IPS-18a (cell line): ENCODE results near the gene ARF5.

ENCODE experiments used
- H3K27ac ChIP-seq: one replicate; pipeline ENCODE4 v1.5.1; 2013; ENCODE audit warnings: low read length
- H3K27me3 ChIP-seq: one replicate; pipeline ENCODE4 v1.6.1; 2013; ENCODE audit warnings: mild to moderate bottlenecking, low read length; ENCODE audit not compliant: control insufficient read depth, insufficient read depth
- H3K36me3 ChIP-seq: one replicate; pipeline ENCODE4 v1.6.1; 2013; ENCODE audit warnings: low read depth, low read length; ENCODE audit not compliant: control insufficient read depth
- H3K4me1 ChIP-seq: one replicate; pipeline ENCODE4 v1.6.1; 2013; ENCODE audit warnings: low read depth, low read length; ENCODE audit not compliant: control insufficient read depth
- H3K4me3 ChIP-seq: one replicate; pipeline ENCODE4 v1.5.1; 2013; ENCODE audit warnings: low read length
- H3K9ac ChIP-seq: one replicate; pipeline ENCODE4 v1.6.1; 2013; ENCODE audit warnings: mild to moderate bottlenecking, low read length, moderate library complexity
- H3K9me3 ChIP-seq: one replicate; pipeline ENCODE4 v1.6.1; 2013; ENCODE audit warnings: low read depth, low read length; ENCODE audit not compliant: control insufficient read depth

Gene ARF5

GRCh38 chr7:127618775-127619174 is 30.6 kb downstream of the ARF5 start:
- Histone ChIP-seq H3K4me1 (no peaks in the 10 kb centered on the region), H3K27me3 (peaks cover 67% of the 10 kb centered on the region), H3K9me3 (no peaks in the 10 kb centered on the region), H3K9ac (no peak overlapping the region), H3K27ac (no peak overlapping the region), H3K4me3 (no peak overlapping the region), H3K36me3 (no peaks in the 10 kb centered on the region)

- H3K27ac ChIP-seq, result no peak overlapping the region
- peak overlapping the region; percentile 72 for H3K4me3 ChIP-seq
- H3K9ac ChIP-seq, result no peak overlapping the region
- H3K4me1 ChIP-seq, result no peaks in the 10 kb centered on the region
- no peaks in the 10 kb centered on the region for H3K36me3 ChIP-seq
- peaks cover 67% of the 10 kb centered on the region for H3K27me3 ChIP-seq
- H3K9me3 ChIP-seq, result no peaks in the 10 kb centered on the region
Observed at GRCh38 chr7:127619681-127620405, 31.6 kb downstream of the ARF5 start.

- Histone ChIP-seq H3K4me1 (no peaks in the 10 kb centered on the region), H3K27me3 (peaks cover 66% of the 10 kb centered on the region), H3K9me3 (no peaks in the 10 kb centered on the region), H3K36me3 (no peaks in the 10 kb centered on the region), H3K27ac (no peak overlapping the region), H3K9ac (no peak overlapping the region), H3K4me3 (peak overlapping the region; percentile 72)
Observed at GRCh38 chr7:127620406-127621233, 32.4 kb downstream of the ARF5 start.

DNA sequence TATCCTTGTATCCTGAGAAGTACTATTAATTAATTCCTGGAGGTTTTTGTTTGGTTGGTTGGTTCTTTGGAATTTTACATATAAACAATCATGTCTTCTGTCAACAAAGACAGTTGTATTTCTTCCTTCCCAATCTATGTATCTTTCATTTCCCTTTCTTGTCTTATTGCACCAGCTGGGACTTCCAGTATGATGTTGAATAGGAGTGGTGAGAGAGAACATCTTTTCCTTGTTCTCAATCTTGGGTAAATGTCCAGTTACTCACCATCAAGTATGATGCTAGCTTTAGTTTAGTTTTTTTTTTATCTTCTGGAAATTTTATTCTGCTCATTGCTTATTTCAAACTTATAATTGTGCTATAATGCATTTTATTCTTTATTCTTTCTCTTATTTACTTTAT is 37.1 kb downstream of the ARF5 start:
- Histone ChIP-seq H3K9ac (no peak overlapping the region), H3K27ac (no peak overlapping the region), H3K36me3 (no peaks in the 10 kb centered on the region), H3K4me3 (no peak overlapping the region), H3K9me3 (no peaks in the 10 kb centered on the region), H3K27me3 (peaks cover 21% of the 10 kb centered on the region), H3K4me1 (no peaks in the 10 kb centered on the region)

- no peaks in the 10 kb centered on the region for H3K9me3 ChIP-seq
- no peaks in the 10 kb centered on the region for H3K36me3 ChIP-seq
- H3K27ac ChIP-seq, result no peak overlapping the region
- H3K9ac ChIP-seq, result no peak overlapping the region
- no peak overlapping the region for H3K4me3 ChIP-seq
- no peaks in the 10 kb centered on the region for H3K27me3 ChIP-seq
- H3K4me1 ChIP-seq, result no peaks in the 10 kb centered on the region
Observed at GRCh38 chr7:127628445-127628844, 40.2 kb downstream of the ARF5 start.

- H3K27me3 ChIP-seq, result no peaks in the 10 kb centered on the region
- H3K36me3 ChIP-seq, result no peaks in the 10 kb centered on the region
- no peaks in the 10 kb centered on the region for H3K9me3 ChIP-seq
- no peak overlapping the region for H3K4me3 ChIP-seq
- no peak overlapping the region for H3K9ac ChIP-seq
- no peak overlapping the region for H3K27ac ChIP-seq
- H3K4me1 ChIP-seq, result no peaks in the 10 kb centered on the region
Observed at GRCh38 chr7:127629268-127629854, 41.1 kb downstream of the ARF5 start.

- Histone ChIP-seq H3K9me3 (no peaks in the 10 kb centered on the region), H3K9ac (no peak overlapping the region), H3K36me3 (no peaks in the 10 kb centered on the region), H3K4me1 (no peaks in the 10 kb centered on the region), H3K4me3 (no peak overlapping the region), H3K27ac (no peak overlapping the region), H3K27me3 (no peaks in the 10 kb centered on the region)
Observed at GRCh38 chr7:127632276-127632910, 44.2 kb downstream of the ARF5 start.

- Histone ChIP-seq H3K27ac (no peak overlapping the region), H3K9ac (no peak overlapping the region), H3K9me3 (no peaks in the 10 kb centered on the region)
Observed at GRCh38 chr7:127635659-127636285, 47.6 kb downstream of the ARF5 start.

GRCh38 chr7:127638197-127638596 is 50.0 kb downstream of the ARF5 start:
- H3K9me3 ChIP-seq, result no peaks in the 10 kb centered on the region
- H3K36me3 ChIP-seq, result no peaks in the 10 kb centered on the region
- H3K27ac ChIP-seq, result no peak overlapping the region
- no peaks in the 10 kb centered on the region for H3K27me3 ChIP-seq
- no peak overlapping the region for H3K4me3 ChIP-seq
- H3K9ac ChIP-seq, result no peak overlapping the region
- no peaks in the 10 kb centered on the region for H3K4me1 ChIP-seq

More at GRCh38 chr7:127635659-127636285, 47.6 kb downstream of the ARF5 start:
- no peaks in the 10 kb centered on the region for H3K27me3 ChIP-seq
- H3K4me3 ChIP-seq, result no peak overlapping the region
- no peaks in the 10 kb centered on the region for H3K4me1 ChIP-seq
- no peaks in the 10 kb centered on the region for H3K36me3 ChIP-seq
